Uterus (tissue), 2 donors: ENCODE results near the gene SNX18.
"Not testable (repeated sequence)": the region's sequence is repeated elsewhere in the genome, so short reads cannot be mapped to it uniquely, and the experiment has no call there.

Experiments used
- POLR2A ChIP-seq, 2 donors: fragments of 450-650 bp; IDR thresholded peaks; one replicate each; pipeline ENCODE4 v1.6.1; 2016; ENCODE audit warnings: antibody characterized with exemption in 2 of 2, mild to moderate bottlenecking in 1 of 2, moderate library complexity in 1 of 2
- TF ChIP-seq, protein P1 (sequence below), 4 experiments: fragments of 200-600 bp in 2 of 4; fragments of 450-650 bp in 2 of 4; sonication (generic) in 2 of 4; IDR thresholded peaks; one replicate each; pipeline ENCODE4 v1.5.1; 2016 to 2019; ENCODE audit warnings: antibody characterized with exemption in 4 of 4, mild to moderate bottlenecking in 2 of 4, moderate library complexity in 1 of 4

DNA sequence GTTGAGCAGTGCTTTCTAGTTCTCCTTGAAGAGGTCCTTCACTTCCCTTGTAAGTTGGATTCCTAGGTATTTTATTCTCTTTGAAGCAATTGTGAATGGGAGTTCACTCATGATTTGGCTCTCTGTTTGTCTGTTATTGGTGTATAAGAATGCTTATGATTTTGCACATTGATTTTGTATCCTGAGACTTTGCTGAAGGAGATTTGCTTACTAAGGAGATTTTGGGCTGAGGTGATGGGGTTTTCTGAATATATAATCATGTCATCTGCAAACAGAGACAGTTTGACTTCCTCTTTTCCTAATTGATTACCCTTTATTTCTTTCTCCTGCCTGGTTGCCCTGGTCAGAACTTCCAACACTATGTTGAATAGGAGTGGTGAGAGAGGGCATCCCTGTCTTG, 31.9 kb upstream of the SNX18 start:
- TF ChIP-seq, protein P1, sequence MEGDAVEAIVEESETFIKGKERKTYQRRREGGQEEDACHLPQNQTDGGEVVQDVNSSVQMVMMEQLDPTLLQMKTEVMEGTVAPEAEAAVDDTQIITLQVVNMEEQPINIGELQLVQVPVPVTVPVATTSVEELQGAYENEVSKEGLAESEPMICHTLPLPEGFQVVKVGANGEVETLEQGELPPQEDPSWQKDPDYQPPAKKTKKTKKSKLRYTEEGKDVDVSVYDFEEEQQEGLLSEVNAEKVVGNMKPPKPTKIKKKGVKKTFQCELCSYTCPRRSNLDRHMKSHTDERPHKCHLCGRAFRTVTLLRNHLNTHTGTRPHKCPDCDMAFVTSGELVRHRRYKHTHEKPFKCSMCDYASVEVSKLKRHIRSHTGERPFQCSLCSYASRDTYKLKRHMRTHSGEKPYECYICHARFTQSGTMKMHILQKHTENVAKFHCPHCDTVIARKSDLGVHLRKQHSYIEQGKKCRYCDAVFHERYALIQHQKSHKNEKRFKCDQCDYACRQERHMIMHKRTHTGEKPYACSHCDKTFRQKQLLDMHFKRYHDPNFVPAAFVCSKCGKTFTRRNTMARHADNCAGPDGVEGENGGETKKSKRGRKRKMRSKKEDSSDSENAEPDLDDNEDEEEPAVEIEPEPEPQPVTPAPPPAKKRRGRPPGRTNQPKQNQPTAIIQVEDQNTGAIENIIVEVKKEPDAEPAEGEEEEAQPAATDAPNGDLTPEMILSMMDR (IDR thresholded peaks at IDR 0.05) = not testable (repeated sequence)
- TF ChIP-seq POLR2A (IDR thresholded peaks at IDR 0.05) = not testable (repeated sequence)
